Ascending aorta (tissue), 2 donors: ENCODE measurements around the gene RTCB. TPM values are rescaled to one million over a fixed set of nuclear protein-coding genes. Genes with fewer than 3 reads are reported as not detected.
"Not testable (repeated sequence)": the region's sequence is repeated elsewhere in the genome, so short reads cannot be mapped to it uniquely, and the experiment has no call there.

ENCODE experiments used
- DNase-seq, 2 donors: peaks; one replicate each; pipeline ENCODE4 v3.0.0-alpha.2; 2019; ENCODE audit warnings: low spot score in 2 of 2
- H3K27ac ChIP-seq, 2 donors: fragments of 200-600 bp; sonication (generic); one replicate each; pipeline ENCODE4 v1.5.1; 2016 to 2017; ENCODE audit warnings: mild to moderate bottlenecking in 1 of 2
- H3K27me3 ChIP-seq: fragments of 200-600 bp; sonication (generic); one replicate; pipeline ENCODE4 v1.5.1; 2017
- H3K36me3 ChIP-seq, 2 donors: fragments of 200-600 bp; sonication (generic); one replicate each; pipeline ENCODE4 v1.5.1; 2016
- H3K4me1 ChIP-seq, 2 donors: fragments of 200-600 bp; sonication (generic); one replicate each; pipeline ENCODE4 v1.5.1; 2016 to 2017; ENCODE audit warnings: mild to moderate bottlenecking in 1 of 2
- H3K4me3 ChIP-seq, 2 donors: fragments of 200-600 bp; sonication (generic); one replicate each; pipeline ENCODE4 v1.5.1; 2016 to 2017; ENCODE audit warnings: mild to moderate bottlenecking in 1 of 2
- H3K9me3 ChIP-seq, 2 donors: fragments of 200-600 bp; sonication (generic); one replicate each; pipeline ENCODE4 v1.5.1; 2016
- CTCF ChIP-seq, 3 experiments: fragments of 200-600 bp in 2 of 3; fragments of 450-650 bp in 1 of 3; sonication (generic) in 2 of 3; IDR thresholded peaks; one replicate each; pipeline ENCODE4 v1.5.1; 2016 to 2019; ENCODE audit warnings: antibody characterized with exemption in 3 of 3, mild to moderate bottlenecking in 1 of 3, moderate library complexity in 1 of 3
- intact Hi-C: fragments of 100-400 bp; cut with DNase I; formaldehyde crosslinking; loops from one replicate; pipeline ENCODE4 v1.15.1; 2023
- total RNA-seq: library from RNA; depleted of rRNA; stranded (reverse); fragments of >200 nt; gene quantifications from one replicate; pipeline ENCODE4 v1.1.0, GENCODE V29; 2016

RTCB gene
- total RNA-seq, 1 donor from 2014 or later: 55.2 TPM

DNA sequence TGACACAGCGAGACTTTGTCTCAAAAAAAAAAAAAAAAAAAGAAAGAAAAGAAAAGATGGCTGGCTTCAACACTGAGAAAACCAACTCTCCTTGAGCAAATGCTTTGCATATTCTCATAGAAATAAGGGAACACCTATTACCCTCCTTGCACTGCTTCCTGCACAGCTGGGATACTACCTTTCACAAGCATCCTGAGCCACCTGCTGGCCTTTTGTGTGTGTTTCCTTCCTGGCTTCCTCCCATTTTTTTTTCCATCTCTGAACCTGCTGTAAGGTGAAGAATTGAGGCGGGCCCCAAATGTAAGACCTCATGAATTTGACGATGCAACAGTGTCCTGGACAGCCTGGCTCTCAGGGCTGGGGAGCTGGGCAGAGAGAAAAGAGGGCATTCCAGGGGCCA is 56.3 kb downstream of the RTCB start:
- H3K27ac ChIP-seq: no peak overlapping the region
- H3K36me3 ChIP-seq: no peaks in the 10 kb centered on the region
- no peaks in the 10 kb centered on the region for H3K27me3 ChIP-seq
- intact Hi-C loops: no loop called here
- no peaks in the 10 kb centered on the region for H3K4me1 ChIP-seq
- no peak for DNase-seq
- TF ChIP-seq CTCF (IDR thresholded peaks at IDR 0.05): no peak
- H3K4me3 ChIP-seq: no peak overlapping the region
- H3K9me3 ChIP-seq: no peaks in the 10 kb centered on the region

GRCh38 chr22:32354360-32355351 is 57.4 kb downstream of the RTCB start:
- TF ChIP-seq CTCF (IDR thresholded peaks at IDR 0.05): no peak
- no peak overlapping the region for H3K27ac ChIP-seq
- no peaks in the 10 kb centered on the region for H3K27me3 ChIP-seq
- H3K36me3 ChIP-seq: no peaks in the 10 kb centered on the region
- H3K9me3 ChIP-seq: no peaks in the 10 kb centered on the region
- no peak for DNase-seq
- intact Hi-C loops: no loop called here
- H3K4me3 ChIP-seq: no peak overlapping the region
- no peaks in the 10 kb centered on the region for H3K4me1 ChIP-seq

DNA sequence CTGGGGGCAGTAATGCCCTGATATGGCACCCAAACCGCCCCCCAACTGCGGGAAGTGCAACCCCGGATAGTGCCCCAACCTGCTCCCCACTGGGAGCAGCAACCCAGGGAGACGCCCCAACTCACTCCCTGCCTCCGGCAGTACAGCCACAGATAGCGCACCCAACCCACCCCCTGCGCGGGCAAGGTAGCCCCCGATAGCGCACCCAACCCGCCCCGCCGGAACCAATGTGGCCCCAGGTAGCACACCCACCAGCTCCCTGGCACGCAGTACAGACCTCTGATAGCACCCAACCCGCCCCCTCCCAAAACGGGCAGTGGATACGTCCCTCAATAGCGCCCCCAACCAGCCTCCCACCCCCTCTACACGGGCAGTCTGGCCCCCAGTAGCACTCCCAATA is 58.2 kb downstream of the RTCB start:
- no peaks in the 10 kb centered on the region for H3K27me3 ChIP-seq
- H3K4me3 ChIP-seq: no peak overlapping the region
- TF ChIP-seq CTCF (IDR thresholded peaks at IDR 0.05): no peak
- H3K36me3 ChIP-seq: no peaks in the 10 kb centered on the region
- H3K4me1 ChIP-seq: no peaks in the 10 kb centered on the region
- DNase-seq: no peak
- no peaks in the 10 kb centered on the region for H3K9me3 ChIP-seq
- no peak overlapping the region for H3K27ac ChIP-seq
- intact Hi-C loops: no loop called here

- Histone ChIP-seq H3K27ac (no peak overlapping the region), H3K36me3 (no peaks in the 10 kb centered on the region), H3K9me3 (no peaks in the 10 kb centered on the region), H3K4me3 (no peak overlapping the region), H3K27me3 (no peaks in the 10 kb centered on the region), H3K4me1 (no peaks in the 10 kb centered on the region)
- no peak for TF ChIP-seq CTCF (IDR thresholded peaks at IDR 0.05)
- DNase-seq: no peak
- intact Hi-C loops: no loop called here
Measured at GRCh38 chr22:32353292-32353691, 58.8 kb downstream of the RTCB start.

DNA sequence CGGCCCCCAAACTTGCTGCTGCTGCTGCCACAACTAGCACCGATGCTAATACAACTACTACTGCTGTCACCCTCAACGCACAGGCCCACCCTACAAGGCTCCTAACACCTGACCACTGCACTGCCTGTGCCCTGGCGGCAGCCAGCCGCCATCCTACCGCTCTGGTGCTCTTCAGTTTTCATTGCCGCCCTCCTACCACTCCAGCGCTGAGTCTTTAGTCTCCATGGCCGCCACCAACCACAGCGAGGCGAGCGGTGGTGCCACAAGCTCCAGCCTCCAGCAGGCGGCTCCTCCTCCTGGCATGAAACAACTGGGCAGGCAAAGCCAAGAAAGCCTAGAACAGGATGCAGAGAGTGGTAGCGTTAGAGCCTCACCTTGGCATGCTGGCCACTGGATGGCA is 59.4 kb downstream of the RTCB start:
- H3K4me1 ChIP-seq: no peaks in the 10 kb centered on the region
- intact Hi-C loops: no loop called here
- H3K27me3 ChIP-seq: no peaks in the 10 kb centered on the region
- no peak overlapping the region for H3K27ac ChIP-seq
- H3K9me3 ChIP-seq: no peaks in the 10 kb centered on the region
- H3K4me3 ChIP-seq: no peak overlapping the region
- TF ChIP-seq CTCF (IDR thresholded peaks at IDR 0.05): no peak
- no peak for DNase-seq
- no peaks in the 10 kb centered on the region for H3K36me3 ChIP-seq

GRCh38 chr22:32351875-32352274 is 60.2 kb downstream of the RTCB start:
- H3K36me3 ChIP-seq, H3K4me3 ChIP-seq, DNase-seq, H3K4me1 ChIP-seq, intact Hi-C loops, H3K27ac ChIP-seq, H3K9me3 ChIP-seq, H3K27me3 ChIP-seq: not testable (repeated sequence)
